ENCODE results near the gene TTC5. TPM values are rescaled to one million over a fixed set of nuclear protein-coding genes. Genes with fewer than 3 reads are reported as not detected.
"Not testable (repeated sequence)": the region's sequence is repeated elsewhere in the genome, so short reads cannot be mapped to it uniquely, and the experiment has no call there.

Gene TTC5
- polyA plus RNA-seq, 2 donors = 2.9 to 4.2 TPM

GRCh38 chr14:20274062-20274461, 31.7 kb downstream of the TTC5 start:
- Histone ChIP-seq H3K36me3 (ENCODE audit: control insufficient read depth in 2 of 2, insufficient read depth in 2 of 2, low read length in 1 of 2) (no peaks in the 10 kb centered on the region), H3K27me3 (ENCODE audit: control insufficient read depth in 1 of 2, insufficient read depth in 2 of 2, low read length in 2 of 2) (no peaks in the 10 kb centered on the region), H3K4me1 (ENCODE audit: control insufficient read depth in 2 of 2, insufficient read depth in 2 of 2, low read length in 1 of 2) (no peaks in the 10 kb centered on the region), H3K27ac (ENCODE audit: low read depth in 2 of 2, low read length in 1 of 2) (no peak overlapping the region), H3K4me3 (ENCODE audit: low read depth in 1 of 2, low read length in 2 of 2) (no peak overlapping the region), H3K9me3 (ENCODE audit: control insufficient read depth in 2 of 2, insufficient read depth in 1 of 2, low read depth in 1 of 2, low read length in 1 of 2) (no peaks in the 10 kb centered on the region)
- WGBS, 2 donors = 98% methylated on average over 2 of the region's 2 CpGs

DNA sequence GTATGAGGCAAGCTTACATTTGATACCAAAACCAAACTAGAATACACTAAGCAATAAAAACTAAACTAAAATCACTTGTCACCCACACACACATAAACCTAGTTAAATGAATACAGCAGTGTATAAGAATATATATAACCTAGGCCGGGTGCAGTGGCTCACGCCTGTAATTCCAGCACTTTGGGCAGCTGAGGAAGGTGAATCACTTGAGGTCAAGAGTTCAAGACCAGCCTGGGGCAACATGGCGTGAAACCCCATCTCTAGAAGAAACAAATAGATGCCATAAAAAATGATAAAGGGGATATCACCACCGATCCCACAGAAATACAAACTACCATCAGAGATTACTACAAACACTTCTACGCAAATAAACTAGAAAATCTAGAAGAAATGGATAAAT, 41.4 kb downstream of the TTC5 start:
- not testable (repeated sequence) for H3K4me3 ChIP-seq (ENCODE audit: low read depth in 1 of 2, low read length in 2 of 2); H3K36me3 ChIP-seq (ENCODE audit: control insufficient read depth in 2 of 2, insufficient read depth in 2 of 2, low read length in 1 of 2); H3K4me1 ChIP-seq (ENCODE audit: control insufficient read depth in 2 of 2, insufficient read depth in 2 of 2, low read length in 1 of 2); H3K27me3 ChIP-seq (ENCODE audit: control insufficient read depth in 1 of 2, insufficient read depth in 2 of 2, low read length in 2 of 2); H3K27ac ChIP-seq (ENCODE audit: low read depth in 2 of 2, low read length in 1 of 2); H3K9me3 ChIP-seq (ENCODE audit: control insufficient read depth in 2 of 2, insufficient read depth in 1 of 2, low read depth in 1 of 2, low read length in 1 of 2)
- WGBS, 2 donors = 82 to 84% methylated on average over 5 of the region's 5 CpGs

DNA sequence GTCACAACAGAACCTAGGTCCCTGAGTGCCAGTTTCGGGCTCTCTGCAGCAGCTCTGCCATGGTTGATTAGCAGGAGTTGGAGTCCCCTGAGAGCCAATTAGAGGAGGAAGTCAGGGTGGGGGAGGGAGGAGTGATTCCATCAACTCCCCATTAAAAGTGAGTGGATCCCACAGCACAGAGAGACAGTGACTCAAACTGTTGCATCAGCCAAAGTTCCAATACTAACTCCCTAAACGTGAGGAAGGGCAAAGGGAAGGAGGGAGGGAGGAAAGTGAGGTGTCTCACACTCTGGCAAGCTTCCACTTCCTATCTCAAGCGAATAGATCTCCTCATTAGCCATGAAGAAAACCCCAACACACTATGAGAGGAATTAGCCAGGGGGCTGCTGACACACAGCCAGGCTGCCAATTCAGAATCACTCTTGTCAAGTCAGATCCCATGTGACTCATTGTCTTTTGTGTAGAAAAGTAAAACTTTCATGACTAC, 43.1 kb downstream of the TTC5 start:
- H3K36me3 ChIP-seq (ENCODE audit: control insufficient read depth in 2 of 2, insufficient read depth in 2 of 2, low read length in 1 of 2) = no peaks in the 10 kb centered on the region
- no peaks in the 10 kb centered on the region for H3K4me1 ChIP-seq (ENCODE audit: control insufficient read depth in 2 of 2, insufficient read depth in 2 of 2, low read length in 1 of 2)
- H3K27ac ChIP-seq (ENCODE audit: low read depth in 2 of 2, low read length in 1 of 2) = no peak overlapping the region
- WGBS, 2 donors = 30 to 46% methylated on average over 3 of the region's 3 CpGs
- H3K4me3 ChIP-seq (ENCODE audit: low read depth in 1 of 2, low read length in 2 of 2) = no peak overlapping the region
- no peaks in the 10 kb centered on the region for H3K9me3 ChIP-seq (ENCODE audit: control insufficient read depth in 2 of 2, insufficient read depth in 1 of 2, low read depth in 1 of 2, low read length in 1 of 2)
- no peaks in the 10 kb centered on the region for H3K27me3 ChIP-seq (ENCODE audit: control insufficient read depth in 1 of 2, insufficient read depth in 2 of 2, low read length in 2 of 2)

DNA sequence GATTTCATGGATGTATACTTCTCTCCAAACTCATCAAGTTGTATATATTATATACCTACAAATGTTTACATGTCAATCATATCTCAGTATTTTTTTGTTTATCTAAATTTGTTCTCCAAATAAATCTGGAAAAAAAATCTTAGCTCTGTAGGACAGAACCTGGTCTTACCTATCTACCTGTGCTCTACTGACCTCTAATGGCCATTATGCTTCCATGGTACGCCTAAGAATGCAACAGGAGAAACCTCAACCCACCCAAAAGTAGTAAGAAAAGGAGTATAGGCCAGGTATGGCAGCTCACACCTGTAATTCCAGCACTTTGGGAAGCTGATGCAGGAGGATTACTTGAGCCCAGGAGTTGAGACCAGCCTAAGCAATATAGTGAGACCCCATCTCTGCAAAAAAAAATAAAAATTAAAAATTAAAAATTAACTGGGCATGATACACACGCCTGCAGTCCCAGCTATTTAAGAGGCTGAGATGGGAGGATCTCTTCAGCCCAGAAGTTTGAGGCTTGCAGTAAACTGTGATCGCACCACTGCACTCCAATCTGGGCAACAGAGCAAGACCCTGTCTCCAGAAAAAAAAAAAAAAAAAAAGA, 58.0 kb downstream of the TTC5 start:
- 57 to 69% methylated on average over 3 of the region's 3 CpGs for WGBS, 2 donors
- Histone ChIP-seq H3K4me3 (ENCODE audit: low read depth in 1 of 2, low read length in 2 of 2) (no peak overlapping the region), H3K36me3 (ENCODE audit: control insufficient read depth in 2 of 2, insufficient read depth in 2 of 2, low read length in 1 of 2) (no peaks in the 10 kb centered on the region), H3K4me1 (ENCODE audit: control insufficient read depth in 2 of 2, insufficient read depth in 2 of 2, low read length in 1 of 2) (no peaks in the 10 kb centered on the region), H3K27ac (ENCODE audit: low read depth in 2 of 2, low read length in 1 of 2) (no peak overlapping the region), H3K27me3 (ENCODE audit: control insufficient read depth in 1 of 2, insufficient read depth in 2 of 2, low read length in 2 of 2) (no peaks in the 10 kb centered on the region), H3K9me3 (ENCODE audit: control insufficient read depth in 2 of 2, insufficient read depth in 1 of 2, low read depth in 1 of 2, low read length in 1 of 2) (no peaks in the 10 kb centered on the region)

Other genes starting within 250 kb of the TTC5 start
- not detected for gene OR4L1, start 245.9 kb downstream of the TTC5 start, polyA plus RNA-seq
- not detected for gene OR4K17, start 195.2 kb downstream of the TTC5 start, polyA plus RNA-seq
- gene OR4N5, start 167.1 kb downstream of the TTC5 start, polyA plus RNA-seq = not detected
- not detected for gene OR11G2, start 115.1 kb downstream of the TTC5 start, polyA plus RNA-seq
- not detected for gene OR11H6, start 82.2 kb downstream of the TTC5 start, polyA plus RNA-seq
- gene OR11H7, start 77.0 kb downstream of the TTC5 start, polyA plus RNA-seq = not detected
- gene OR11H4, start 66.7 kb downstream of the TTC5 start, polyA plus RNA-seq = not detected
- 10 to 100 TPM; 28.5 to 31.6 TPM for gene CCNB1IP1, start 27.3 kb upstream of the TTC5 start, polyA plus RNA-seq
- gene PARP2, start 37.7 kb upstream of the TTC5 start, polyA plus RNA-seq = 10 to 100 TPM; 11.5 to 13.3 TPM
- gene TEP1, start 107.5 kb upstream of the TTC5 start, polyA plus RNA-seq = 10 to 100 TPM in 1 of 2 donors, 1 to 10 TPM in 1; 7.9 to 14.6 TPM
- gene KLHL33, start 130.2 kb upstream of the TTC5 start, polyA plus RNA-seq = under 1 TPM; 0.06 to 0.07 TPM
- gene OSGEP, start 148.9 kb upstream of the TTC5 start, polyA plus RNA-seq = 10 to 100 TPM; 22.8 to 34.7 TPM
- gene APEX1, start 149.3 kb upstream of the TTC5 start, polyA plus RNA-seq = 100 to 1,000 TPM in 1 of 2 donors, 10 to 100 TPM in 1; 70.6 to 115 TPM
- gene PIP4P1, start 155.5 kb upstream of the TTC5 start, polyA plus RNA-seq = 10 to 100 TPM; 21.5 to 24.4 TPM
- gene PNP, start 163.5 kb upstream of the TTC5 start, polyA plus RNA-seq = 100 to 1,000 TPM in 1 of 2 donors, 10 to 100 TPM in 1; 40.6 to 121 TPM
- under 1 TPM in 1 of 2 donors, not detected in 1; 0.10 TPM for gene RNASE10, start 199.6 kb upstream of the TTC5 start, polyA plus RNA-seq